GM21360 (cell line): ENCODE results near the gene UBR4.

Experiments
- ATAC-seq: cut with Tn5 transposase; IDR thresholded peaks from one replicate; pipeline ENCODE4 v1.9.1; 2021; ENCODE audit warnings: mild to moderate bottlenecking, moderate library complexity; ENCODE audit not compliant: unreplicated experiment

Gene UBR4

DNA sequence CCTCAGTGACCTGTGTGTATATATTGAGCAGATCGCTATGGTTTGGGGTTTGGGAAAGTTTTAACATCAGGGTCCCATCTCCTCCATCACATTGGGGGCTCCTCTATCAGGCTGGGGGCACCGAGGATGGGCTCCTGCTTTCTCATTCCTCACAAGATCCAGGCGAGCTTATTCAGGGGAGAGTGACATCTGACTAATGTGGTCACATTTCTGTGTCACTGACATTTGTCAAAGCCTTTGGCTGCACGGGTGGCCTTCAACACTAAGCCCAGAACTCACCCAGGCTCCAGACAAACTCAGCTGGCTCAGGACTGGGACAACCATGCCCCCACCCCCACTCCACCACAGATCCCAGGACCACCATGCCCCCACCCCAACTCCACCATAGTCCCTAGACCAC is 150.3 kb downstream of the UBR4 start:
- no peak for ATAC-seq

- no peak for ATAC-seq
These were observed 151.6 kb downstream of the UBR4 start for GRCh38 chr1:19058476-19058797.

- ATAC-seq: no peak
These were observed 152.1 kb downstream of the UBR4 start for GRCh38 chr1:19057784-19058475.

- ATAC-seq: no peak
These were observed 152.8 kb downstream of the UBR4 start for GRCh38 chr1:19057182-19057779.

DNA sequence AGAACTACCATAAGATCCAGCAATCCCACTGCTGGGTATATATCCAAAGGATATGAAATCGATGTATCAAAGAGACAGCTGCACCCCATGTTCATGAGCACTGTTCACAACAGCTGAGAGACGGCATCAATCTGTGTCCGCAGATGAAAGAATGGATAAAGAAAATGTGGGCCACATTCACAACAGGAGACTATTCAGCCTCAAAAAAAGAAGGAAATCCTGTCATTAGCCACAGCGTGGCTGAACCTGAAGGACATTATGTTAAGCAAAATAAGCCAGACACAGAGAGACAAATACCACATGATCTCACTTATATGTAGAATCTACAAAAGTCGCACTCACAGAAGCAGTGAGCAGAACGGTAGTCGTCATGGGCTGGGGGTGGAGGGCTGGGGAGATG is 154.4 kb downstream of the UBR4 start:
- no peak for ATAC-seq

DNA sequence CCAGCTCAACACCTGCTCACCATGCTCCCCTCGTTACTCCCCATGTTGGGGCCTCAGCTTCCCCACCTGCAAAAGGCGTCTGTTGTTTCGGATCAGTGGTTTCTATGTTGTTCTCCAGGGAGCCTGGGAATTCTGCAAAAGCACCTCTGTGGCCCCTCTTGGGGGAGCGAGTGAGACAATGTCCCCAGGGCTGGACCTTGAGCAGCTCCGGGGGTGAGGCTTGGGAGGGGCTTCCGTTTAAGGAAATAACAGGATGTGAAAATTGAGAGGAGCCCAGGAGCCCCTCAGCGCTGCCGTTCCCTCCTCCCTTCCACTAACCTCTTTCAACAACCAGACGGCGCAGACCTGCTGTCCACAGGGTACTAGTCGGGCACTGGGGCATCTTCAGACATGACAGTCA is 155.1 kb downstream of the UBR4 start:
- no peak for ATAC-seq

- no peak for ATAC-seq
These were observed 155.8 kb downstream of the UBR4 start for GRCh38 chr1:19054216-19054615.

GRCh38 chr1:19053486-19053885 is 156.6 kb downstream of the UBR4 start:
- ATAC-seq: no peak

- no peak for ATAC-seq
These were observed 160.3 kb downstream of the UBR4 start for GRCh38 chr1:19049798-19050197.

DNA sequence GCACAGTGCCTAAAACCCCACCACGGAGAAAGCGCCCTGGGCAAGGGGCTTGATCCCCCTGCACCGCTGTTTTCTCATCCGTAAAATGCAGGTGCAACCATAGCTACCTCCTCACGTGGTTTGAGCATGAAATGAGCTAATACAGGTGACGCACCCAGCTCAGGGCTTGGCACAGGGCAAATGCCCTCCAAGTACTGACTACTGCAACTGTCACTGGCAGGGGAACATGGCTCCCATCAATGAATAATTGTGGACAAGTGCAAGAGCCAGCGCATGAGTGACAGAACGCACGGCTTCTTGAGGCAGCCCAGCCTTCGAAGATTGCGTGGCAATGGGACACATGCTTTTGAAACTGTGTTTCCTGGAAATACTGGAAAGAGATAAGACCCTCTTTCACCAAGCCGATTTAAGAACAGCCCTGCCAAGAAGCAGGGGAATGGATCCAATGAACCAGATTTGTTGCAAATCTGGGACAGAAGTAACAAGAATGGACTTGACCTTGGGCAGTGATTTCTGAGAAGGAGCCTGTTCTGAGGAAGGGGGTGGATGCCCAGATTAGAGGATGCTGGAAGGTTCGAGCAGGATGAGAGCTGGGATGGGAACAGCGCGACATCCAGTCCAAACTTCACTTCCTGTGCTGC is 160.8 kb downstream of the UBR4 start:
- no peak for ATAC-seq

- no peak for ATAC-seq
These were observed 162.9 kb downstream of the UBR4 start for GRCh38 chr1:19046972-19047731.

- no peak for ATAC-seq
These were observed 163.9 kb downstream of the UBR4 start for GRCh38 chr1:19045898-19046880.

DNA sequence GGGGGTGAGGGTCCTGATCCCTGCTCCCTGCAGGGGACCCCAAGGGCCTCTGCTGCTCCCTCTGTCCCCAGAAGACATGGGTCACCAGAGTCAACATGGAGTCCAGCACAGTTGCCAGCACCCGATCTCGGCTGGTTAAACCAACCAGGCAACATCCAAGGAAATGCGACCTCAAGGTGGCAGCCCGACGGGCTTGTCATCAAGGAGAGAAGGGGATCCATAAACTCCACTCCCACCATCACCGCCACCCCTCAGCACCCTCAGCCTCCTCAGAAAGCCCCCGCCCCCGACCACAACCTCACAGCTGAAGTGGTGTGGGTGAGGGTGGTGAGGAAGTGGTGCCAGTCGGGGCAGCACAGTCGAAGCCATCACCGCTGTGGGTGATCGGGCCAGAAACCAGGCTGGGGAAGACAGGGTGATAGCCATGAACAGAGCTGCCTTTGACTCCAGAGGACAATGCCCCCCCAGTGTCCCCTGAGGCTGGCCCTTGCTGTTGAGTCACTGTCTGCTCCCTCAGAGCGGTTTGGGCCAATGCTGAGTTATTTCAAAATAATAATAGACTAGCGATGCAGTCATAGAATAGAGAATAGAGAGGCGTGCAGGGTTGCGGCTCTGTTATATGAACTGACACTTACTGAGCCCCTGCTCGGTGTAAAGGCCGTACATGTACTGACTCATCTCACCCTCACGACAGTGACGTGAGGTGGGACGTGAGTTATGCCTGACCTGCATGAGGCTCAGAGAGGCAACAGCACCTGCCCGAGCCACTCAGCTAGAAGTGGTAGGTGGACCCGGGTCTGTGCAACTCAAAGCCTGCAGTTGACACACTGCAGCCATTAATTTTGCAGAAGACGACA is 164.9 kb downstream of the UBR4 start:
- ATAC-seq: no peak

- ATAC-seq: no peak
These were observed 165.6 kb downstream of the UBR4 start for GRCh38 chr1:19044471-19044870.

- ATAC-seq: no peak
These were observed 166.3 kb downstream of the UBR4 start for GRCh38 chr1:19043579-19044443.

DNA sequence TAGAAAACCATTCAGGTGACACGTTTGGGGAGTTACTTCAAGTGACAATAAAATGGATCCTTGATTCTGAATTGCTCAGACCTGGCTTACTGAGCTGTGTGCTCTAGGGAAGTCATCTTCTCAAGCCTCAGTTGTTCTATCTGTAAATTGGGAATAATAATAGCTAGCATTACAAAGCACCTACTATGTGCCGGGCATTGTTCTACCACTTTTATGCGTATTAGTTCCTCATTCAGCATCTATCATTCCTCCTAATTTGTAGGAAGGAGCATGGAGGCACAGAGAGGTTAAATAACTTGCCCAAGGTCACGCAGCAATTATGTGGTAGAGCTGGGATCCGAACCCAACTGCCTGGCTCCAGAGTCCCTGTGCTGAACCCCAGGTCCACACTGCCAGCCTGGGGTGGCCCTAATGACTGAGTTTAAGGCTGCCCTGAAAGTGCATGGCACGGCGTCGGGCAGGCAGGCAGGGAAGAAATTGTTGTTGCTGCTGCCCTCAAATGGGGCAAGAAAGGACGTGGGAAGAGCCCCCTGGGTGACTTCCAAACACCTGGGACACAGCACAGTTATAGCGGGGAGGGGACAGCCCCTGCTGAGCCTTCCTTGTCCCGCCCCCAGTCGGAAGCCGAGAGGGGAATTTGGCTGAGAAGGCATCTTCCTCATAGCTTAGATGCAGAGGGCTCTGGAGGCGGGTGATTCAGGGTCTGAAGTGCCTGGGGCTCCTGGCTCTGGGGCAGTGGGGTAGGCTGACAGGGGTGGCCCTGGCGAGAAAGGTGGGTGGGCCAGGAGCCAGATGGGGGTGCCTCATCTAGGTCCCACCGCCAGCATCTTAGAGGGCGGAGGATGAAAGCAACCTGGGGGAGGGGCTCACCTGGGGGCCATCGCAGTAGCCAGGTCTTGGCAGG is 167.1 kb downstream of the UBR4 start:
- ATAC-seq: no peak

GRCh38 chr1:19040010-19040680 is 169.9 kb downstream of the UBR4 start:
- no peak for ATAC-seq
